Measurements from ENCODE around the gene DNER. TPM values are rescaled to one million over a fixed set of nuclear protein-coding genes. Genes with fewer than 3 reads are reported as not detected.

DNER gene
- polyA plus RNA-seq, 1 donor (not counting 4 experiments of a cell fraction or from before 2014, with no cell fraction given): 8.5 TPM

- Histone ChIP-seq H3K9me3 (ENCODE audit: control insufficient read depth, low read depth, low read length) (no peaks in the 10 kb centered on the region), H3K27me3 (ENCODE audit: control insufficient read depth, extremely low read depth, insufficient read depth, low read length) (no peaks in the 10 kb centered on the region), H4K20me1 (ENCODE audit: control insufficient read depth, extremely low read depth, insufficient read depth, low read length) (no peaks in the 10 kb centered on the region), H3K4me3 (ENCODE audit: control insufficient read depth in 2 of 3, extremely low read depth in 1 of 3, insufficient read depth in 2 of 3, low read depth in 1 of 3, low read length in 3 of 3) (no peak overlapping the region), H2AFZ (ENCODE audit: control insufficient read depth, low read length) (no peak overlapping the region), H3K36me3 (ENCODE audit: control insufficient read depth in 2 of 2, extremely low read depth in 1 of 2, insufficient read depth in 2 of 2, low read length in 2 of 2) (no peaks in the 10 kb centered on the region), H3K4me2 (ENCODE audit: control insufficient read depth, extremely low read depth, insufficient read depth, low read depth, low read length) (no peak overlapping the region), H3K9ac (ENCODE audit: control insufficient read depth, extremely low read depth, insufficient read depth, low read length) (no peak overlapping the region), H3K9me1 (ENCODE audit: control insufficient read depth, extremely low read depth, insufficient read depth, low read length) (no peaks in the 10 kb centered on the region), H3K79me2 (ENCODE audit: control insufficient read depth, insufficient read depth, low read length) (no peaks in the 10 kb centered on the region), H3K4me1 (ENCODE audit: control insufficient read depth, extremely low read depth, insufficient read depth, low read length) (peaks cover 4% of the 10 kb centered on the region), H3K27ac (ENCODE audit: control insufficient read depth, insufficient read depth, low read length) (no peak overlapping the region)
- dilution Hi-C loops (cut with MboI; ENCODE audit: extremely low pct_ligation_motif_present, low sequenced_read_pairs): no loop called here
- DNase-seq (ENCODE audit: low read depth, low spot score) (no peak), FAIRE-seq (no peak)
- TF ChIP-seq, protein P1, sequence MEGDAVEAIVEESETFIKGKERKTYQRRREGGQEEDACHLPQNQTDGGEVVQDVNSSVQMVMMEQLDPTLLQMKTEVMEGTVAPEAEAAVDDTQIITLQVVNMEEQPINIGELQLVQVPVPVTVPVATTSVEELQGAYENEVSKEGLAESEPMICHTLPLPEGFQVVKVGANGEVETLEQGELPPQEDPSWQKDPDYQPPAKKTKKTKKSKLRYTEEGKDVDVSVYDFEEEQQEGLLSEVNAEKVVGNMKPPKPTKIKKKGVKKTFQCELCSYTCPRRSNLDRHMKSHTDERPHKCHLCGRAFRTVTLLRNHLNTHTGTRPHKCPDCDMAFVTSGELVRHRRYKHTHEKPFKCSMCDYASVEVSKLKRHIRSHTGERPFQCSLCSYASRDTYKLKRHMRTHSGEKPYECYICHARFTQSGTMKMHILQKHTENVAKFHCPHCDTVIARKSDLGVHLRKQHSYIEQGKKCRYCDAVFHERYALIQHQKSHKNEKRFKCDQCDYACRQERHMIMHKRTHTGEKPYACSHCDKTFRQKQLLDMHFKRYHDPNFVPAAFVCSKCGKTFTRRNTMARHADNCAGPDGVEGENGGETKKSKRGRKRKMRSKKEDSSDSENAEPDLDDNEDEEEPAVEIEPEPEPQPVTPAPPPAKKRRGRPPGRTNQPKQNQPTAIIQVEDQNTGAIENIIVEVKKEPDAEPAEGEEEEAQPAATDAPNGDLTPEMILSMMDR (optimal IDR thresholded peaks at IDR 0.05 in 1 of 3, IDR thresholded peaks at IDR 0.05 in 1 of 3, conservative IDR thresholded peaks at IDR 0.05 in 1 of 3; ENCODE audit: extremely low read depth in 1 of 3, insufficient read depth in 2 of 3, low read length in 3 of 3): no peak
- TF ChIP-seq EZH2 (IDR thresholded peaks at IDR 0.05; ENCODE audit: low read length): no peak
Observed at GRCh38 chr2:229314117-229314516, 400.2 kb downstream of the DNER start.

- Histone ChIP-seq H3K4me2 (ENCODE audit: control insufficient read depth, extremely low read depth, insufficient read depth, low read depth, low read length) (no peak overlapping the region), H3K9ac (ENCODE audit: control insufficient read depth, extremely low read depth, insufficient read depth, low read length) (no peak overlapping the region), H3K4me1 (ENCODE audit: control insufficient read depth, extremely low read depth, insufficient read depth, low read length) (peaks cover 4% of the 10 kb centered on the region), H3K9me1 (ENCODE audit: control insufficient read depth, extremely low read depth, insufficient read depth, low read length) (no peaks in the 10 kb centered on the region), H2AFZ (ENCODE audit: control insufficient read depth, low read length) (no peak overlapping the region), H3K4me3 (ENCODE audit: control insufficient read depth in 2 of 3, extremely low read depth in 1 of 3, insufficient read depth in 2 of 3, low read depth in 1 of 3, low read length in 3 of 3) (no peak overlapping the region), H3K9me3 (ENCODE audit: control insufficient read depth, low read depth, low read length) (no peaks in the 10 kb centered on the region), H3K36me3 (ENCODE audit: control insufficient read depth in 2 of 2, extremely low read depth in 1 of 2, insufficient read depth in 2 of 2, low read length in 2 of 2) (no peaks in the 10 kb centered on the region), H3K79me2 (ENCODE audit: control insufficient read depth, insufficient read depth, low read length) (no peaks in the 10 kb centered on the region), H4K20me1 (ENCODE audit: control insufficient read depth, extremely low read depth, insufficient read depth, low read length) (no peaks in the 10 kb centered on the region), H3K27me3 (ENCODE audit: control insufficient read depth, extremely low read depth, insufficient read depth, low read length) (no peaks in the 10 kb centered on the region), H3K27ac (ENCODE audit: control insufficient read depth, insufficient read depth, low read length) (peak overlapping the region; percentile 28)
- no peak for FAIRE-seq
- no peak for TF ChIP-seq EZH2 (IDR thresholded peaks at IDR 0.05; ENCODE audit: low read length)
- TF ChIP-seq, protein P1 (optimal IDR thresholded peaks at IDR 0.05 in 1 of 3, IDR thresholded peaks at IDR 0.05 in 1 of 3, conservative IDR thresholded peaks at IDR 0.05 in 1 of 3; ENCODE audit: extremely low read depth in 1 of 3, insufficient read depth in 2 of 3, low read length in 3 of 3): no peak
- DNase-seq (ENCODE audit: low read depth, low spot score): no peak
- dilution Hi-C loops (cut with MboI; ENCODE audit: extremely low pct_ligation_motif_present, low sequenced_read_pairs): no loop called here
Observed at GRCh38 chr2:229313591-229313990, 400.8 kb downstream of the DNER start.

Small RNAs within 50 kb of the gene (small RNA-seq; reads per million reads assigned to genes)
- gene RNU7-9P (ENCODE audit: insufficient read length in 3 of 3, low read depth in 3 of 3, low replicate concordance in 1 of 3): 0 reads per million in 3 experiments

Other genes with a start within 250 kb of the DNER start
- 86.9 to 123 TPM (median 96.8 TPM) in 3 replicates for gene TRIP12, start 207.5 kb upstream of the DNER start, polyA plus RNA-seq
- 1.6 to 2.3 TPM (median 1.7 TPM) in 3 replicates for gene FBXO36, start 207.9 kb upstream of the DNER start, polyA plus RNA-seq

Measured in keratinocyte (primary cell).